K562 (cell line): ENCODE measurements around the gene NFATC2. TPM values are rescaled to one million over a fixed set of nuclear protein-coding genes. Genes with fewer than 3 reads are reported as not detected.

Experiments used
- ATAC-seq: fragments of 200-7000 bp; cut with Tn5 transposase; 3 replicates; pipeline ENCODE4 v1.9.1; 2020; ENCODE audit warnings: moderate library complexity
- BruUV-seq: library from RNA; stranded (reverse); fragments of 400-500 nt; replicated peaks from 2 replicates; lab custom pipeline; 2021; lab: Mats Ljungman, UMichigan
- CTCF ChIA-PET: fragments of 300-600 bp; formaldehyde crosslinking; extraction: SDS; loops from one replicate; lab custom pipeline; 2021; ENCODE audit warnings: low intra/inter-chr PET ratio; lab: Yijun Ruan, JAX
- POLR2A ChIA-PET: fragments of 300-600, 350-650 bp; sonication (Branson Sonifier 250); formaldehyde crosslinking; extraction: SDS; loops from one replicate; lab custom pipeline; 2021; ENCODE audit warnings: antibody characterized with exemption, inconsistent platforms; lab: Yijun Ruan, JAX
- DNase-seq, 4 experiments: peaks; one replicate each; pipeline versions ENCODE4 v3.0.0 to v3.0.0-alpha.2; 2011 to 2018; ENCODE audit warnings: low spot score in 3 of 4, mixed read lengths in 3 of 4; ENCODE audit errors: extremely low read depth in 1 of 4
- FAIRE-seq: peaks from 2 replicates; lab custom pipeline; 2011; peaks lifted over from hg19 to GRCh38; lab: Jason Lieb, UNC
- H2AFZ ChIP-seq: 2 replicates; pipeline ENCODE4 v1.6.0; 2011; ENCODE audit warnings: low read depth, low read length, control low read depth, inconsistent platforms
- H3K27ac ChIP-seq: fragments of 200-600 bp; 3 replicates; pipeline ENCODE4 v1.8.0; 2011; ENCODE audit warnings: low read depth, mild to moderate bottlenecking, control low read depth, inconsistent platforms, low read length, moderate library complexity, mixed read lengths; ENCODE audit errors: extremely low read depth
- H3K27me3 ChIP-seq, 2 experiments: fragments of 300-600 bp in 1 of 2; 2 replicates in 1 of 2; 3 replicates in 1 of 2; pipeline versions ENCODE4 v1.6.0 to v1.8.0; 2011; ENCODE audit warnings: inconsistent platforms in 2 of 2, low read length in 2 of 2, mild to moderate bottlenecking in 1 of 2, mixed read lengths in 1 of 2, moderate library complexity in 1 of 2; ENCODE audit not compliant: control insufficient read depth in 2 of 2, insufficient read depth in 2 of 2
- H3K36me3 ChIP-seq: fragments of 300-600 bp; 3 replicates; pipeline ENCODE4 v1.8.0; 2011; ENCODE audit warnings: mild to moderate bottlenecking, low read length, inconsistent platforms; ENCODE audit not compliant: control insufficient read depth, insufficient read depth
- H3K4me1 ChIP-seq, 2 experiments: fragments of 200-600 bp in 1 of 2; replicated peaks in 1 of 2; 2 replicates in 1 of 2; 3 replicates in 1 of 2; pipeline versions ENCODE4 v1.5.1 to v1.8.0; 2011; ENCODE audit warnings: inconsistent platforms in 2 of 2, low read length in 2 of 2, mild to moderate bottlenecking in 1 of 2, mixed read lengths in 1 of 2, moderate library complexity in 1 of 2; ENCODE audit not compliant: control insufficient read depth in 2 of 2, insufficient read depth in 2 of 2
- H3K4me2 ChIP-seq: 2 replicates; pipeline ENCODE4 v1.6.1; 2011; ENCODE audit warnings: low read length, control low read depth, inconsistent platforms, mixed read lengths; ENCODE audit not compliant: insufficient read depth
- H3K4me3 ChIP-seq: fragments of 200-600 bp; sonication (generic), shearing (Covaris generic); 2 replicates; pipeline ENCODE4 v1.5.1; 2016; ENCODE audit warnings: control low read depth, inconsistent platforms
- H3K79me2 ChIP-seq: fragments of 200-600 bp; 3 replicates; pipeline ENCODE4 v1.8.0; 2011; ENCODE audit warnings: low read length, inconsistent platforms; ENCODE audit not compliant: control insufficient read depth, insufficient read depth
- H3K9ac ChIP-seq, 2 experiments: 2 replicates each; pipeline versions ENCODE4 v1.6.0 to v1.6.1; 2011; ENCODE audit warnings: low read depth in 2 of 2, low read length in 2 of 2, control low read depth in 1 of 2, inconsistent platforms in 1 of 2, mild to moderate bottlenecking in 1 of 2, mixed read lengths in 1 of 2; ENCODE audit not compliant: insufficient read depth in 1 of 2
- H3K9me1 ChIP-seq: one replicate; pipeline ENCODE4 v1.6.0; 2011; ENCODE audit warnings: inconsistent platforms, mild to moderate bottlenecking, low read length, moderate library complexity; ENCODE audit not compliant: control insufficient read depth, insufficient read depth
- H3K9me3 ChIP-seq: replicated peaks from 2 replicates; pipeline ENCODE4 v1.5.1; 2011; ENCODE audit warnings: low read depth, low read length, inconsistent platforms; ENCODE audit not compliant: control insufficient read depth, insufficient read depth
- H4K20me1 ChIP-seq: replicated peaks from 2 replicates; pipeline ENCODE4 v1.6.1; 2011; ENCODE audit warnings: low read length, inconsistent platforms, mixed read lengths; ENCODE audit not compliant: control insufficient read depth, insufficient read depth
- CHD7 ChIP-seq: fragments of 200-600 bp; sonication (generic); IDR thresholded peaks from one replicate; pipeline ENCODE4 v1.6.1; 2012; ENCODE audit warnings: mild to moderate bottlenecking, low read depth, low read length, inconsistent platforms
- FOXJ3 ChIP-seq: sonication (generic); formaldehyde crosslinking; IDR thresholded peaks from 2 replicates; pipeline ENCODE4 v1.4.0; 2020; ENCODE audit warnings: mild to moderate bottlenecking, missing genetic modification reagents
- SLC30A9 ChIP-seq: fragments of 250-450 bp; sonication (Bioruptor Pico); IDR thresholded peaks from 2 replicates; pipeline ENCODE4 v1.8.0; 2022; ENCODE audit warnings: mild to moderate bottlenecking, moderate library complexity
- ZNF197 ChIP-seq: fragments of 200-800 bp; sonication (Bioruptor generic); IDR thresholded peaks from 2 replicates; pipeline ENCODE4 v1.6.1; 2016; ENCODE audit warnings: low read depth, missing genetic modification characterization, missing compliant biosample characterization
- ZNF436 ChIP-seq: fragments of 250-450, 450-650 bp; sonication (Bioruptor Pico); formaldehyde crosslinking; IDR thresholded peaks from 2 replicates; pipeline ENCODE4 v1.7.0; 2020; ENCODE audit warnings: mild to moderate bottlenecking
- WGBS: fragments of 100-300 bp; shearing (Covaris generic); methylation state at CpG from one replicate; pipeline ENCODE4 v1.1.6; 2016; ENCODE audit warnings: low coverage, mixed read lengths; ENCODE audit not compliant: insufficient coverage; ENCODE audit errors: missing lambda C conversion rate; 5-methylcytosine and 5-hydroxymethylcytosine counted together
- in situ Hi-C: fragments of 300-500 bp; cut with MboI; formaldehyde crosslinking; loops from 4 replicates; pipeline ENCODE4 v1.15.0; 2018; ENCODE audit warnings: inconsistent platforms, mixed read lengths
- intact Hi-C: fragments of 100-400 bp; cut with micrococcal nuclease; formaldehyde crosslinking; loops from 2 replicates; pipeline ENCODE4 v1.14.2; 2022
- polyA plus RNA-seq, 8 experiments: library from polyadenylated mRNA; depleted of rRNA in 4 of 8; stranded (reverse) in 5 of 8; unstranded in 3 of 8; fragments of >200 nt; fragmentation: Nextera tagmentation in 2 of 8; fragmentation: Illumina TruSeq in 1 of 8; extraction: Ambion mirVana in 2 of 8; extraction: Trizol in 1 of 8; gene quantifications; 2 replicates each; pipeline versions ENCODE4 v1.2.1 to v1.2.3, GENCODE V29; 2011 to 2014; ENCODE audit warnings: inconsistent platforms in 1 of 8, missing spikeins in 1 of 8
- total RNA-seq, 7 experiments: library from RNA; depleted of rRNA in 6 of 7; stranded (reverse); fragments of >200 nt in 6 of 7; fragmentation: Illumina TruSeq in 2 of 7; extraction: Trizol in 2 of 7; gene quantifications; 2 replicates each; pipeline versions ENCODE4 v1.2.1 to v1.2.3, GENCODE V29; 2011 to 2021; ENCODE audit warnings: low replicate concordance in 1 of 7

The NFATC2 gene
- total and polyA plus RNA-seq, 9 of the 15 experiments (the other 6 are each of a cell fraction or from before 2014, with no cell fraction given) = 1.9 to 11.2 (median 3.0) TPM

DNA sequence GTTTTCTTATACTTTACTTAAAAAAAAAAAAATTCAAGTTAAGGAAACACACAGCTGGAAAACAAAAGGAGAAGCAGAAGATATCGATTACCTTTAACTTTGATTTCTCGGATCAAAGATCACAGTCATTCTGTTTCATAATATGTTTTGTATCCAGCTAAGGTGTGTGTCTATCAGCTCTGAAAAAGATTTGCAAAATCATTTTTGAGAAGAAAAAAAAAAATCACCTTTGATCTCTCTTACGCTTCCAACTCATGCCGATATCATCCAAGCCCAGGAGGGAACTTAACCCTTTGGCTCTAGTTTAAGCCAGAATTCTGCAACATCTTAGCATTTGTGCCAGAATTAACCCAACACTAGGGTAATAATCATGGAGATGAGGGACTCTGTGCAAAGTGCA is 144.0 kb downstream of the NFATC2 start:
- H3K9me3 ChIP-seq = no peaks in the 10 kb centered on the region
- DNase-seq (no peak), ATAC-seq (no peak), FAIRE-seq (peak; percentile 6)
- in situ Hi-C loops = no loop called here
- no peak overlapping the region for H3K4me2 ChIP-seq
- no peaks in the 10 kb centered on the region for H3K79me2 ChIP-seq
- H3K27me3 ChIP-seq = no peaks in the 10 kb centered on the region
- H3K9ac ChIP-seq = no peak overlapping the region
- POLR2A ChIA-PET = interaction anchor here (0.6 to 1.1 kb wide), 2 partner anchors 17 to 167 kb away, joined by 3 to 4 read pairs; no protein-coding TSS in a partner anchor
- intact Hi-C loops = no loop called here
- BruUV-seq = no TSS peak
- no peaks in the 10 kb centered on the region for H4K20me1 ChIP-seq
- no peak overlapping the region for H2AFZ ChIP-seq
- TF ChIP-seq FOXJ3 (CRISPR knock-in tag) (no peak), ZNF436 (CRISPR knock-in tag) (no peak), ZNF197 (CRISPR knock-in tag) (no peak)
- no peaks in the 10 kb centered on the region for H3K9me1 ChIP-seq
- WGBS = 90% methylated on average over 4 of the region's 4 CpGs
- H3K36me3 ChIP-seq = peaks cover 21% of the 10 kb centered on the region; the same call in 1 of the 3 replicates
- H3K4me1 ChIP-seq = no peaks in the 10 kb centered on the region; a peak in 2 of 5 replicates
- no peak overlapping the region for H3K4me3 ChIP-seq
- no peak overlapping the region for H3K27ac ChIP-seq
- CTCF ChIA-PET = no interaction called here

- ATAC-seq (no peak), FAIRE-seq (no peak), DNase-seq (no peak)
- intact Hi-C loops (no loop called here), in situ Hi-C loops (no loop called here)
- ChIA-PET POLR2A (no interaction called here), CTCF (no interaction called here)
- Histone ChIP-seq H3K9ac (no peak overlapping the region), H2AFZ (no peak overlapping the region), H3K36me3 (peaks cover 19% of the 10 kb centered on the region; the same call in 2 of the 3 replicates), H3K4me3 (no peak overlapping the region), H3K9me1 (no peaks in the 10 kb centered on the region), H3K79me2 (no peaks in the 10 kb centered on the region), H3K27ac (no peak overlapping the region), H4K20me1 (no peaks in the 10 kb centered on the region), H3K9me3 (no peaks in the 10 kb centered on the region), H3K4me2 (no peak overlapping the region), H3K4me1 (no peaks in the 10 kb centered on the region; a peak in 2 of 5 replicates), H3K27me3 (no peaks in the 10 kb centered on the region)
- 89% methylated on average over 9 of the region's 10 CpGs for WGBS
- no TSS peak for BruUV-seq
- no peak for TF ChIP-seq CHD7
- no peak for TF ChIP-seq SLC30A9 (CRISPR knock-in tag)
Observed at GRCh38 chr20:51398083-51398482, 144.4 kb downstream of the NFATC2 start.
